Thymus (tissue), 11 donors: ENCODE data around the gene SAMD5. TPM values are rescaled to one million over a fixed set of nuclear protein-coding genes. Genes with fewer than 3 reads are reported as not detected.

Source experiments
- DNase-seq, 9 donors: peaks; one replicate each; pipeline ENCODE4 v3.0.0-alpha.2; 2013; ENCODE audit warnings: low spot score in 9 of 9, low read depth in 6 of 9, missing footprints in 1 of 9
- H3K27ac ChIP-seq, 2 donors: one replicate each; pipeline ENCODE4 v1.5.1; 2013; ENCODE audit warnings: control low read depth in 1 of 2, low read depth in 1 of 2, low read length in 1 of 2, mild to moderate bottlenecking in 1 of 2, moderate library complexity in 1 of 2
- H3K27me3 ChIP-seq, 2 donors: one replicate each; pipeline ENCODE4 v1.5.1; 2013; ENCODE audit warnings: low read length in 1 of 2; ENCODE audit not compliant: control insufficient read depth in 2 of 2, insufficient read depth in 1 of 2
- H3K36me3 ChIP-seq, 2 donors: one replicate each; pipeline ENCODE4 v1.5.1; 2013; ENCODE audit warnings: low read length in 1 of 2, mild to moderate bottlenecking in 1 of 2, moderate library complexity in 1 of 2; ENCODE audit not compliant: control insufficient read depth in 2 of 2, insufficient read depth in 2 of 2
- H3K4me1 ChIP-seq, 2 donors: one replicate each; pipeline ENCODE4 v1.5.1; 2013; ENCODE audit warnings: low read length in 2 of 2; ENCODE audit not compliant: control insufficient read depth in 2 of 2, insufficient read depth in 2 of 2
- H3K4me3 ChIP-seq, 2 donors: one replicate each; pipeline ENCODE4 v1.5.1; 2013; ENCODE audit warnings: low read length in 2 of 2, control low read depth in 1 of 2, mild to moderate bottlenecking in 1 of 2
- H3K9me3 ChIP-seq, 2 donors: one replicate each; pipeline ENCODE4 v1.5.1; 2013; ENCODE audit warnings: low read length in 1 of 2, mild to moderate bottlenecking in 1 of 2; ENCODE audit not compliant: control insufficient read depth in 2 of 2, insufficient read depth in 1 of 2
- WGBS: extraction: QIAGEN DNeasy Blood & Tissue Kit; methylation state at CpG from one replicate; pipeline ENCODE4 v1.1.7; 2013; 5-methylcytosine and 5-hydroxymethylcytosine counted together
- polyA plus RNA-seq: library from polyadenylated mRNA; stranded (reverse); fragments of 200-250 nt; gene quantifications from one replicate; pipeline ENCODE4 v1.2.3, GENCODE V29; 2013
- total RNA-seq: library from RNA; stranded (reverse); fragments of 120-200 nt; gene quantifications from one replicate; pipeline ENCODE4 v1.2.4, GENCODE V29; 2013
- donor health status: healthy.

SAMD5 gene
- total and polyA plus RNA-seq, 2 donors: 0.42 to 1.2 TPM

DNA sequence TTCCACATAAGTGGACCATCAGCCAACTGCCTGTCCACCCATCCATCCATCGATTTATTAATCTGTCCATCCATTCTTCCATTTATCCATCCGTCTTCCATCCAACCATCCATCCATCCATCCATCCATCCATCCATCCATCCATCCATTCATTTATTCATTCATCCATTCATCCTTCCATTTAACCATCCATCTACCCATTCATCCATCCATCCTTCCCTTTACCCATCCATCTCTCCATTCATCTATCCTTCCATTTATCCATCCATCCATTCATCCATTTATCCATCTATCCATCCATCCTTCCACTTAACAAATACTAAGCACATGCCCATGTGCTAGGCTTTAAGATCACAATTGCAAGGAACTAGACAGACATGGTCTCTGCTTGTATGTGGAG lies 6.8 kb downstream of the SAMD5 start:
- H3K9me3 ChIP-seq: no peaks in the 10 kb centered on the region
- H3K27me3 ChIP-seq: peaks cover 6 to 27% of the 10 kb centered on the region in 2 donors
- H3K4me3 ChIP-seq: no peak overlapping the region
- H3K27ac ChIP-seq: no peak overlapping the region
- no peaks in the 10 kb centered on the region for H3K4me1 ChIP-seq
- 91% methylated on average over 2 of the region's 2 CpGs for WGBS
- DNase-seq: no peak
- no peaks in the 10 kb centered on the region for H3K36me3 ChIP-seq

GRCh38 chr6:147522597-147522996 lies 14.1 kb downstream of the SAMD5 start:
- Histone ChIP-seq H3K27ac (no peak overlapping the region), H3K4me3 (no peak overlapping the region), H3K27me3 (peaks cover 0 to 2% of the 10 kb centered on the region in 2 donors), H3K36me3 (no peaks in the 10 kb centered on the region), H3K4me1 (no peaks in the 10 kb centered on the region), H3K9me3 (no peaks in the 10 kb centered on the region)
- 93% methylated on average over 1 of the region's 1 CpG for WGBS
- DNase-seq: peak in 1 of 9 donors; percentile 40

- peaks cover 0 to 6% of the 10 kb centered on the region in 2 donors for H3K4me1 ChIP-seq
- no peak overlapping the region for H3K4me3 ChIP-seq
- WGBS: 95% methylated on average over 5 of the region's 5 CpGs
- DNase-seq: no peak
- no peak overlapping the region for H3K27ac ChIP-seq
- H3K27me3 ChIP-seq: peaks cover 0 to 4% of the 10 kb centered on the region in 2 donors
- no peaks in the 10 kb centered on the region for H3K36me3 ChIP-seq
- H3K9me3 ChIP-seq: no peaks in the 10 kb centered on the region
These were observed 17.2 kb downstream of the SAMD5 start for GRCh38 chr6:147525519-147526209.

DNA sequence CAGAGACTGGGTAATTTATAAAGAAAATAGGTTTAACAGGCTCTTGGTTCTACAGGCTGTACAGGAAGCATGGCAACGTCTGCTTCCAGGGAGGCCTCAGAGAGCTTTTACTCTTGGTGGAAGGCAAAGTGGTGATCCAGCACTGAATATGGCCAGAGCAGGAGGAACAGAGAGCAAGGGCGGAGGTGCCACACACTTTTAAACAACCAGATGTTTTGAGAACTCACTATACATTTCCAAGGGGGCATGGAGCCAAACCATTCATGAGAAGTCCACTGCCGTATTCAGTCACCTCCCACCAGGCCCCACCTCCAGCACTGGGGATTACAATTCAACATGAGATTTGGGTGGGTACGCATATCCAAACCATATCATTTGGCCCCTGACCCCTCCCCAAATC lies 18.7 kb downstream of the SAMD5 start:
- no peaks in the 10 kb centered on the region for H3K36me3 ChIP-seq
- WGBS: 96% methylated on average over 4 of the region's 4 CpGs
- no peak for DNase-seq
- H3K9me3 ChIP-seq: no peaks in the 10 kb centered on the region
- no peak overlapping the region for H3K27ac ChIP-seq
- peaks cover 0 to 4% of the 10 kb centered on the region in 2 donors for H3K27me3 ChIP-seq
- H3K4me1 ChIP-seq: peaks cover 0 to 7% of the 10 kb centered on the region in 2 donors
- H3K4me3 ChIP-seq: no peak overlapping the region

- Histone ChIP-seq H3K4me1 (peaks cover 0 to 7% of the 10 kb centered on the region in 2 donors), H3K27ac (no peak overlapping the region), H3K4me3 (no peak overlapping the region), H3K9me3 (no peaks in the 10 kb centered on the region), H3K27me3 (peaks cover 0 to 4% of the 10 kb centered on the region in 2 donors), H3K36me3 (no peaks in the 10 kb centered on the region)
- DNase-seq: no peak
These were observed 20.1 kb downstream of the SAMD5 start for GRCh38 chr6:147528511-147529145.

DNA sequence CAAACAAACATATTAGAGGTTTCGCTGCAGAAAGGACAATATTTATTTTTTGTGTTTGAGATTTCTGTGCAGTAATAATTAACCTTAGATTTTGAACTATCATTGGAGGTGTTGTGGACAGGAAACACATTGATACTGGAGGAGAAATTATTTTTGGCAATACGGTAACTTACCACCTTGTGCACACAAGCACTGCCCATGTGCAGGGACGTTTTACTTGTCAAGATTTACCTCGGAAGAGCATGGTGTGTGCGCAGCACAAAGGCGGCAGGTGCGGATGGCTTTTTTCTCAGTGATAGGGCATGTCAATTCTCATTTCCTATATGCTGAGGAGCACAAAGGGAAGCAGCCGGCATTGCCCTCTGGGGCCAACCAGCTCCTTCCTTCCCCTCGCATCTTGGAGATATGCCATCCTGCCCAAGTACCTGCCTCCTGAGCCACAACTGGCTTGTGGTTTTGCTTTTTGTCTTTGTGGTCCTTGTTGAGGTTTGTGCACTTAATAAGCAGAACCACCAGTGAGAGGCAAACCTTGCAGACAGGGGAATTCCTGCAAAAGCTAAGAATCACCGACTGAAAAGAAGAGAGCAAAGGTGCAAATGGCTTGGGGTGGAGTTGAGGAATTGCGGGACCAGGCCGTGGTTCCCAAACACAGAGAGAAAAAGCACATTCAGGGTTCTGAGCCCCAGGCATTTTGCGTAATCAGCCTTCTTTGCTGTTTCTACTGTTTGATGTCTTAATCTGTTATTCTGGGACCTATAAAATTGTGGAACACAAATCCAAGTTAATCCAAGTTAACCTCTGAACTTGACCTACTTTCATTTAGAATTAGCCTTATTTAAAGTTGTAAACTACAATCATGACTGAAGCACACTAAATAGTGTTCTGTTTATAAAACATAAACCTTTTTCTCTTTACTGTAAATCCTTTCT lies 21.9 kb downstream of the SAMD5 start:
- WGBS: 10% methylated on average over 13 of the region's 13 CpGs
- Histone ChIP-seq H3K4me3 (no peak overlapping the region), H3K27ac (no peak overlapping the region)

GRCh38 chr6:147531321-147531720 lies 22.8 kb downstream of the SAMD5 start:
- H3K27me3 ChIP-seq: peaks cover 0 to 4% of the 10 kb centered on the region in 2 donors
- no peak overlapping the region for H3K4me3 ChIP-seq
- DNase-seq: no peak
- H3K36me3 ChIP-seq: no peaks in the 10 kb centered on the region
- peaks cover 0 to 7% of the 10 kb centered on the region in 2 donors for H3K4me1 ChIP-seq
- H3K27ac ChIP-seq: no peak overlapping the region
- no peaks in the 10 kb centered on the region for H3K9me3 ChIP-seq
- WGBS: 97% methylated on average over 2 of the region's 2 CpGs

More for the DNA sequence above, 21.9 kb downstream of the SAMD5 start:
- no peaks in the 10 kb centered on the region for H3K36me3 ChIP-seq
- H3K27me3 ChIP-seq: peaks cover 0 to 4% of the 10 kb centered on the region in 2 donors
- DNase-seq: peak in 4 of 9 donors; percentile 14 to 60 (median 22)
- no peaks in the 10 kb centered on the region for H3K9me3 ChIP-seq
- H3K4me1 ChIP-seq: peaks cover 0 to 7% of the 10 kb centered on the region in 2 donors

DNA sequence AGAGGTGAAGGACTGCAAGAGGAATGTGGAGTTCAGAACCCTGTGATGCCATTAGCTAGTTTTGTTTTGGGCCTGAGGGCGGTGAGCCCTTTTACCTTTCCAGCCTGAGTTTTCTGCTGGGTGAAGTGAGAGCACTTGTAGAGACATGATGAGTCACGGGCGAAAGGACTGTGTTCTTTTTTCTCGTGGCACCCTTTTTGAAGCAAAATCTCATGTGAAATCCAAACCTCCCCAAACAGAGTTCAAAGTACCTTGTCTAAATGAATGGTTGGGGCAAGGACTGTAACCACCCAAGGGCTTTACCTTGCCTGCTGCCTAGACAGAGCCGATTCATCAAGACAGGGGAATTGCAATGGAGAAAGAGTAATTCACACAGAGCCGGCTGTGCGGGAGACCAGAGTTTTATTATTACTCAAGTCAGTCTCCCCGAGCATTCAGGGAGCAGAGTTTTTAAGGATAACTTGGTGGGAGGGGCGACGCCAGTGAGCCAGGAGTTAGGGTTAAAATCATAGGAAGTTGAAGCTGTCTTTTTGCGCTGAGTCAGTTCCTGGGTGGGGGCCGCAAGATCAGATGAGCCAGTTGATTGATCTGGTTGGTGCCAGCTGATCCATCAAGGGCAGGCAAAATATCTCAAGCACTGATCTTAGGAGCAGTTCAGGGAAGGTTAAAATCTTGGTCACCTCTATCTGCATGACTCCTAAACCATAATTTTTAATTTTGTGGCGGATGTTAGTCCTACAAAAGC lies 25.8 kb downstream of the SAMD5 start:
- Histone ChIP-seq H3K4me3 (no peak overlapping the region), H3K27me3 (peaks cover 0 to 2% of the 10 kb centered on the region in 2 donors), H3K27ac (no peak overlapping the region), H3K9me3 (no peaks in the 10 kb centered on the region), H3K4me1 (peaks cover 0 to 7% of the 10 kb centered on the region in 2 donors), H3K36me3 (no peaks in the 10 kb centered on the region)
- no peak for DNase-seq
- 95% methylated on average over 13 of the region's 13 CpGs for WGBS
